Measurements from ENCODE around the gene PRODH2.

DNA sequence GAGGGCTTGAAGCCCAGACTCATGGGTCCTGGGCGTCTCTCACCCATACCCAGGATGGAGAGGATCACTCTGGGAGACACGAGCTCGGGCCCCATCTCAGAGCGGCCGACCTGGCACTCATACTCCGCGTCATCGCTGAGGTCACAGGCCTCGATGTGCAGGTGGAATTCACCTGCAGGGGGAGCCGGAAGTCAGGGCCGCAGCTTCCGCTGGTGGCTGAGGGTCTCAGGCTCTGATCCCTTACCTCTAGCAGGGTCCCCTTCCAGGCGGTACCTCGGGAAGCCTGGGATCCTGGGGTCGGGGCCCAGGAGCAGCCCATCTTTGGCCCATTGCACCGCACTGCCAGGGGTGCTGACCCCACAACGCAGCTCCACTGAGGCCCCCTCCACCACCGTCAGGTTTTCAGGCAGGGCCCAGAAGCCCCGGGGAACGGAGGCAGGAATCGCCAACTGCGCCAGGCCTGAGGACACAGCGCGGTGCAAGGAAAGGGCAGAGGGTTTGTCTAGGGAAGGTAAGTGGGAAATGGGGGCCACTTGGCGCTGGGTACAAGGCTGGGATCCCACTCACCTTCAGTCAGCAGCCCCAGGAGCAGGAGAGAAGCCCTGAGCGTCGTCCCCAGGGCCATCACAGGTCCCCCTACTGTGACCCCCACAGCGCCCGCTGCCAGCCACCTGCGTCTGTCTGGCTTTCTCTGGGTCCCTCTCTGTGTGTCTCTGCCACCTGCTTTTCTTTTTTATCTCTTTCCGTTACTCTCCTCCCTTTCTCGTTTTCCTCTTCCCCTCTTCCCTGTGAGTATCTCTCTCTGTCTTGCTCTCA, 38.8 kb upstream of the PRODH2 start:
- TF ChIP-seq, protein P1, sequence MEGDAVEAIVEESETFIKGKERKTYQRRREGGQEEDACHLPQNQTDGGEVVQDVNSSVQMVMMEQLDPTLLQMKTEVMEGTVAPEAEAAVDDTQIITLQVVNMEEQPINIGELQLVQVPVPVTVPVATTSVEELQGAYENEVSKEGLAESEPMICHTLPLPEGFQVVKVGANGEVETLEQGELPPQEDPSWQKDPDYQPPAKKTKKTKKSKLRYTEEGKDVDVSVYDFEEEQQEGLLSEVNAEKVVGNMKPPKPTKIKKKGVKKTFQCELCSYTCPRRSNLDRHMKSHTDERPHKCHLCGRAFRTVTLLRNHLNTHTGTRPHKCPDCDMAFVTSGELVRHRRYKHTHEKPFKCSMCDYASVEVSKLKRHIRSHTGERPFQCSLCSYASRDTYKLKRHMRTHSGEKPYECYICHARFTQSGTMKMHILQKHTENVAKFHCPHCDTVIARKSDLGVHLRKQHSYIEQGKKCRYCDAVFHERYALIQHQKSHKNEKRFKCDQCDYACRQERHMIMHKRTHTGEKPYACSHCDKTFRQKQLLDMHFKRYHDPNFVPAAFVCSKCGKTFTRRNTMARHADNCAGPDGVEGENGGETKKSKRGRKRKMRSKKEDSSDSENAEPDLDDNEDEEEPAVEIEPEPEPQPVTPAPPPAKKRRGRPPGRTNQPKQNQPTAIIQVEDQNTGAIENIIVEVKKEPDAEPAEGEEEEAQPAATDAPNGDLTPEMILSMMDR (IDR thresholded peaks at IDR 0.05), result no peak
- TF ChIP-seq POLR2A (IDR thresholded peaks at IDR 0.05) (no peak), EP300 (IDR thresholded peaks at IDR 0.05) (no peak)
